ENCODE data around the gene RPL15.
A peak's percentile ranks its signal among the peaks of the same experiment; 100 is the strongest.

Gene RPL15

DNA sequence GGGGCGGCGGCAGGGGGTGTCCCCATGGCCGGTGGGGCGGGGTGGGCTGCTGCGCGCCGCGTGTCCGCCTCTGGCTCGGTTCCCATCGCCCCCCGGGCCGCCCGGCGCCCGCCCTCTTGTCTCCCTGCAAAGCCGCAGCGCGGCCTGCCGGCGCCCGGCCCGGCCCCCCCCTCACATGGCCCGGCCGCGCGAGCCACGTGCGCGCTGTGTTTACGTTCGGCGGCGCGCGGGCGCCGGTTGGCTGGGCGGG, 28.7 kb downstream of the RPL15 start:
- peak overlapping the region; percentile 91 for H3K27ac ChIP-seq
- TF ChIP-seq, protein P1, sequence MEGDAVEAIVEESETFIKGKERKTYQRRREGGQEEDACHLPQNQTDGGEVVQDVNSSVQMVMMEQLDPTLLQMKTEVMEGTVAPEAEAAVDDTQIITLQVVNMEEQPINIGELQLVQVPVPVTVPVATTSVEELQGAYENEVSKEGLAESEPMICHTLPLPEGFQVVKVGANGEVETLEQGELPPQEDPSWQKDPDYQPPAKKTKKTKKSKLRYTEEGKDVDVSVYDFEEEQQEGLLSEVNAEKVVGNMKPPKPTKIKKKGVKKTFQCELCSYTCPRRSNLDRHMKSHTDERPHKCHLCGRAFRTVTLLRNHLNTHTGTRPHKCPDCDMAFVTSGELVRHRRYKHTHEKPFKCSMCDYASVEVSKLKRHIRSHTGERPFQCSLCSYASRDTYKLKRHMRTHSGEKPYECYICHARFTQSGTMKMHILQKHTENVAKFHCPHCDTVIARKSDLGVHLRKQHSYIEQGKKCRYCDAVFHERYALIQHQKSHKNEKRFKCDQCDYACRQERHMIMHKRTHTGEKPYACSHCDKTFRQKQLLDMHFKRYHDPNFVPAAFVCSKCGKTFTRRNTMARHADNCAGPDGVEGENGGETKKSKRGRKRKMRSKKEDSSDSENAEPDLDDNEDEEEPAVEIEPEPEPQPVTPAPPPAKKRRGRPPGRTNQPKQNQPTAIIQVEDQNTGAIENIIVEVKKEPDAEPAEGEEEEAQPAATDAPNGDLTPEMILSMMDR (conservative IDR thresholded peaks at IDR 0.05), result no peak

DNA sequence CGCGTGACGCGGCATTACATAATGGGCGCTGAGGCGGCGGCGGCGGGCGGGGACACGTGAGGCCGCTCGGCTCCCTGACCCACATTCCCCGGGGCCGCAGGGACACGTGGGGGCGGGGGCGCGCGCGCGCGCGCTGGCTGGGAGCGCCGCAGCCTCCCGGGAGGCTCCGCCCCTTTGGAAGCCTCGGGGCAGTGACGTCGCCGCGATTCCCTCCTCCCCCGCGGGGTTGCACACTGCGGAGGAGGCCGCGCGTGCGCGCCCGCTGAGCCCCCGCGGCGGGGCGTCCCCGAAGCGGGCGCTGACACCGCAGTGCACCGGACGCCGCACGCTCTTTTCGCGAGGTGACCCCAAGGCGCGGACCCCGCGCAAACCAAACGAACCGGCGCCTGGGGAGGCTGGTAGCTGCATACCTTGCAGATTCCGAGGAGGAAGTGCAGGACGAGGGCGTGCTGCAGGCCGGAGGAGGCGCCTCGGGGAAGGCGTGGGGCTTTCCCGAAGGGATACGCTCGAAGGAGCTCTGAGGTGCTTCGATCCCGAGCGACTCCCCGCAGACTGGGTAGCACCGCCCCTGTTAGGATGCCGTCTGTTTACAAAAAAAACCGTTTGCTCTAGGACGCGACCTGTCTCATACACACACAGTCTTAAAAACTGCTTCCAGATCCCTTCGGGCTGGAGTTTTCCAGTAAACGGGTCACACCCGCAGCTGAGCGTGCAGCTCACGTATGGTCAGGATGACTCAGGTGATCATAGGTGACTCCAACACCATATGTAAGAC, 29.2 kb downstream of the RPL15 start:
- TF ChIP-seq, protein P1 (conservative IDR thresholded peaks at IDR 0.05), result no peak
- H3K27ac ChIP-seq, result peak overlapping the region; percentile 91

DNA sequence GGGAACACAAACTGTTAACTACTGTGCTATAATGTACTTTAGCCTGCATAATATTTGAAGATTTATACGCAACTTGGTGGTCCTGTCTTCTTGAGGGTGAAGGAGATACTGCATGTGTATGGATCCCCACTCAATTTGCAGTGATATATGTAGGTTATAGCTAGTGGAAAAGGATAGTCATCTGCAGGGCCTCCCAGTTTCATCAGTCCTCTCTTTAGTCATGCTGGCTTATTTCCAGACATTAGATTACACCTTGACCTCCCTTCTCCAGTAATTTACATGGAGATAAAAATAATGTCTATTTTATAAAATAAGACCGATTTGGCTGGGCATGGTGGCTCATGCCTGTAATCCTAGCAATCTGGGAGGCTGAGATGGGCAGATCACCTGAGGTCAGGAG, 31.8 kb downstream of the RPL15 start:
- TF ChIP-seq, protein P1 (conservative IDR thresholded peaks at IDR 0.05), result no peak
- H3K27ac ChIP-seq, result no peak overlapping the region

DNA sequence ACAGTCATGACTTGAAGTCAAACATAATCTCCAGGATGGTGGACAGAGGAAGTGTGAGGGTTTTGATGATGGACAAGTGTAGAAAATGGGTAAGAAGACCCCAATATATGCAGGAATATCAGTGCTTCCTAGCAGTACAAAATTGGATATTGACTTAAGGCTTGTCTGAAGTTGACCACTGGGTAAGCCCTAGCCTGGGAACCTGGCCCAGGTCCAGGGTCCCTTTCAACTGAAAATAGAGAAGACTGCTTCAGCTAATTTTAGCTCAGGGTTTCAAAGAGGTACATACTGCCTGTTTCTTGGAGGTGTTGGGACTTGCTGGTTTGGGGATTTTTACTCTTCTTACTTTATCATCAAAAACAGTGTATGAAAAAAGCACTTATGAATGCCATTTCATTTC, 32.9 kb downstream of the RPL15 start:
- no peak overlapping the region for H3K27ac ChIP-seq

DNA sequence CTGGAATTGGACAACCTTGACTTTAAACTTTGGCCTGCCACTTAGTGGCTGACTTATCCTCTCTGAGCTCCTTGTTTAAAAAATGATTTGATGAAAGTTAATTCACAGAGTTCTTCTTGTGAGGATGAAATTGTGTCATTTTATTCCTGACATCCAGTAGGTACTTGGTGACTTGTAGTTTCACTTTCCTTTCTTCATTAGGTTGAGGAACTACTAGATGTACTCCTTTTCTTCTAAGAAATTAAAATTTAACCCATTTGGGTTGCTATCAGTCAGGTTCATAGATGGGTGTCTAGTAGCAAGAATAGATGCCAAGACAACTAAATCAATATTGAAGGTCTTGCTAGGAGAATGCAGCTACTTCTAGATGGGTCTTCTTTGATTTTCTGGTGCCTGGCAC, 33.4 kb downstream of the RPL15 start:
- TF ChIP-seq, protein P1 (conservative IDR thresholded peaks at IDR 0.05), result no peak
- no peak overlapping the region for H3K27ac ChIP-seq

More for the DNA sequence above, 32.9 kb downstream of the RPL15 start:
- TF ChIP-seq, protein P1 (conservative IDR thresholded peaks at IDR 0.05), result no peak

DNA sequence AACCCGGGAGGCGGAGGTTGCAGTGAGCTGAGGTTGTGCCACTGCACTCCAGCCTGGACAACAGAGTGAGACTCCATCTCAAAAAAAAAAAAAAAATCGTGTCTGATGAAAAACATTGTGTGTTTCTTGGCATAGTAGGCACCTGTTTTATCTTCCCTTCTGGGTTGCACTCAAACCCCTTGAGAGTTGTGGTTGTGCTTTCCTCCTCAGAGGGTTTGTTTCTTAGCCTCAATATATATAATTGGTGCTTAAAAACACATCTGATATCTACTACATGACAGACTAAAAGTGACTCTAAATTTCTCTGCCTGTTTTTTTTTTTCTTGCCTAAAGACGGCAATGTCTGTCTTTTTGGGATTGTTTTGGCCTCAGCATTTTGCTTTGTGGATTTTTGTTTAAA, 35.7 kb downstream of the RPL15 start:
- no peak overlapping the region for H3K27ac ChIP-seq
- TF ChIP-seq, protein P1 (conservative IDR thresholded peaks at IDR 0.05), result no peak

DNA sequence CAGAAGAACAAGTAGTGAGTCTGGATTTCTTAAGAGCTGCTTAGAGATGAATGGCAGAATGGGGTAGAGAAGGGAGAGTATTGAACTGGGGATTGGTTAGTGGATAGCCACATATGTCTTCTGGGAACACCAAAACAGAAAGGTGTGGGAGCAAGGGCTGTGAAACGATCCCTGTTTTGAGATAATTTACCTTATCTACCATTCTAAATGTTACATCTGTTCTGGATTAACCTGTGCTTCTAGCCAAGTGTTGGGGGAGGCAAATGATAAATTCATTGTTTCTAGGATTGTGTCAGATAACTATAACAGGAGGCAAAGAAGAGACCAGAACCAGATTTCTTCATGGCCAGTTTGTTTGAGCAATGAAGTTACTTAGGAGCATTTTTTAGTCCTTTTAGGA, 36.6 kb downstream of the RPL15 start:
- no peak overlapping the region for H3K27ac ChIP-seq
- TF ChIP-seq, protein P1 (conservative IDR thresholded peaks at IDR 0.05), result no peak
